Suprapubic skin (tissue), 3 donors: Measurements from ENCODE around the gene ULK1.

ENCODE experiments used
- CTCF ChIP-seq, 2 donors: fragments of 200-600 bp in 1 of 2; fragments of 450-650 bp in 1 of 2; sonication (generic) in 1 of 2; IDR thresholded peaks; one replicate each; pipeline ENCODE4 v1.5.1; 2016 to 2019; ENCODE audit warnings: antibody characterized with exemption in 2 of 2, mild to moderate bottlenecking in 1 of 2, moderate library complexity in 1 of 2
- EP300 ChIP-seq: sonication (generic); formaldehyde crosslinking; IDR thresholded peaks from one replicate; pipeline ENCODE4 v1.6.1; 2017; ENCODE audit warnings: antibody characterized with exemption

- TF ChIP-seq CTCF (IDR thresholded peaks at IDR 0.05) = no peak
- no peak for TF ChIP-seq EP300
Measured at GRCh38 chr12:131912518-131913274, 18.3 kb downstream of the ULK1 start.
